Mucosa of descending colon (tissue), 3 donors: ENCODE data around the gene NBAS. TPM values are rescaled to one million over a fixed set of nuclear protein-coding genes. Genes with fewer than 3 reads are reported as not detected.

Source experiments
- ATAC-seq: fragments of 200-7000 bp; cut with Tn5 transposase; one replicate; pipeline ENCODE4 v1.9.1; 2020; ENCODE audit warnings: mild to moderate bottlenecking, moderate library complexity
- DNase-seq, 3 donors: peaks; one replicate each; pipeline ENCODE4 v3.0.0-alpha.2; 2020
- H3K36me3 ChIP-seq: fragments of 200-600 bp; one replicate; pipeline ENCODE4 v1.8.0; 2021; ENCODE audit warnings: low read depth, mild to moderate bottlenecking
- H3K4me1 ChIP-seq: fragments of 200-600 bp; one replicate; pipeline ENCODE4 v1.8.0; 2021; ENCODE audit warnings: low read depth, mild to moderate bottlenecking
- H3K4me3 ChIP-seq: fragments of 200-600 bp; one replicate; pipeline ENCODE4 v1.8.0; 2021; ENCODE audit warnings: mild to moderate bottlenecking
- H3K9me3 ChIP-seq: fragments of 200-600 bp; one replicate; pipeline ENCODE4 v1.8.0; 2021; ENCODE audit warnings: mild to moderate bottlenecking
- CTCF ChIP-seq: fragments of 200-600 bp; IDR thresholded peaks from one replicate; pipeline ENCODE4 v1.8.0; 2022; ENCODE audit warnings: antibody characterized with exemption, mild to moderate bottlenecking
- intact Hi-C, 2 donors: fragments of 100-400 bp; cut with DNase I in 1 of 2; cut with micrococcal nuclease in 1 of 2; formaldehyde crosslinking; loops; one replicate each; pipeline versions ENCODE4 v1.11.0 to v1.11.1; 2022; cut with DNase I, micrococcal nuclease
- total RNA-seq, 3 donors: library from RNA; stranded (reverse); fragmentation: NEBNext Ultra II Directional in 2 of 3; extraction: Animal tissue kit (Norgen Biotek cat#: 25700) in 2 of 3; gene quantifications; one replicate each; pipeline versions ENCODE4 v1.2.1 to v1.2.4, GENCODE V29; 2021 to 2023
- donor health status: DM: no; HTN: no; CAD: no; lungs with moderate emphysema.
- donor health status: DM: no; HTN: no; CAD: no.
- donor health status: DM: no; HTN: yes; CAD: no.

Gene NBAS
- total RNA-seq, 3 donors from 2014 or later: 25.8 to 50.2 (median 32.8) TPM

GRCh38 chr2:15226661-15227060 lies 334.5 kb downstream of the NBAS start:
- H3K4me3 ChIP-seq: no peak overlapping the region
- intact Hi-C loops: no loop called here

DNA sequence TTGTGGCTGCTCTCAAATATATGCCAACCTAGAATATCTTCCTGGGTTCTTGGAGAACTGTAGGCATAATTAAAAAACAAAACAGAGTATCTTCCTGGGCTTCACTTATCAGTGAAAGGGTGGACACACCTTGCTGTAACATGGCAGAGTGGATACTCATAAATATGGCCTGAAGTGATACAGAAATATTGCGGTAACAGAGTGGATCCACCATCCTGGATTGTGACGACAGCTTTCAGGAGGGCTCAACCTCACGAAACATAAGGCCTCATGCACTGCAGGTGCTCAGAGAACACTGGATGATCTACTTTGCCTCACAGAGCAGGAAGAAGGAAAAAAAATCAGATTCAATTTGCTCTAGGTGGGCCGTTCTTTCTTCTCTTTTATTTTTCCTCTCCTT lies 336.0 kb downstream of the NBAS start:
- DNase-seq (no peak), ATAC-seq (no peak)
- Histone ChIP-seq H3K36me3 (no peaks in the 10 kb centered on the region), H3K9me3 (no peaks in the 10 kb centered on the region), H3K4me3 (no peak overlapping the region), H3K4me1 (no peaks in the 10 kb centered on the region)
- no peak for TF ChIP-seq CTCF
- intact Hi-C loops: no loop called here

More at GRCh38 chr2:15226661-15227060, 334.5 kb downstream of the NBAS start:
- ATAC-seq (no peak), DNase-seq (no peak)
- H3K36me3 ChIP-seq: no peaks in the 10 kb centered on the region
- TF ChIP-seq CTCF: no peak
- no peaks in the 10 kb centered on the region for H3K9me3 ChIP-seq
- no peaks in the 10 kb centered on the region for H3K4me1 ChIP-seq

GRCh38 chr2:15224641-15225040 lies 336.5 kb downstream of the NBAS start:
- DNase-seq (no peak), ATAC-seq (no peak)
- no peak overlapping the region for H3K4me3 ChIP-seq
- intact Hi-C loops: no loop called here
- H3K4me1 ChIP-seq: no peaks in the 10 kb centered on the region
- no peak for TF ChIP-seq CTCF
- H3K9me3 ChIP-seq: no peaks in the 10 kb centered on the region
- H3K36me3 ChIP-seq: no peaks in the 10 kb centered on the region

GRCh38 chr2:15223887-15224286 lies 337.2 kb downstream of the NBAS start:
- H3K4me3 ChIP-seq: no peak overlapping the region
- TF ChIP-seq CTCF: no peak
- H3K4me1 ChIP-seq: no peaks in the 10 kb centered on the region
- ATAC-seq (no peak), DNase-seq (no peak)
- no peaks in the 10 kb centered on the region for H3K9me3 ChIP-seq
- intact Hi-C loops: no loop called here
- H3K36me3 ChIP-seq: no peaks in the 10 kb centered on the region

DNA sequence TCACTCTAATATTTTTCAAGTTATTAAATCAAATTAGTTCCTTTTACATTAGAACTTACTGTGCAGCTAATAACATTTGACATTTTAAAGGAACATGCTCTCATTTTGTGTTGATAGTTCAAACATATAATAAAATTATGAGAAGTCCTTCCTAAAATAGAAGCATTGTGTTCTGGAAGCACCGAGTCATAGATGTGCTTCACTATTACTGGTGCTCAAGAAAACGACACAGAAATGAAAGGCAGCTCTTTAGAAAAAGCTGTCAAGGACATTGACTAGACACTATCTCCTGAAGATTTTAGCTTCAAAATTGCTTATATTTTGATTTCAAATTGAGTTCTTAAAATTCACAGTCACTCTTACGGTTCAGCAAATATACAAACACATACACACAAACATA lies 338.3 kb downstream of the NBAS start:
- Histone ChIP-seq H3K9me3 (no peaks in the 10 kb centered on the region), H3K4me3 (no peak overlapping the region), H3K36me3 (no peaks in the 10 kb centered on the region), H3K4me1 (no peaks in the 10 kb centered on the region)
- no peak for ATAC-seq
- DNase-seq: no peak
- TF ChIP-seq CTCF: no peak
- intact Hi-C loops: no loop called here

DNA sequence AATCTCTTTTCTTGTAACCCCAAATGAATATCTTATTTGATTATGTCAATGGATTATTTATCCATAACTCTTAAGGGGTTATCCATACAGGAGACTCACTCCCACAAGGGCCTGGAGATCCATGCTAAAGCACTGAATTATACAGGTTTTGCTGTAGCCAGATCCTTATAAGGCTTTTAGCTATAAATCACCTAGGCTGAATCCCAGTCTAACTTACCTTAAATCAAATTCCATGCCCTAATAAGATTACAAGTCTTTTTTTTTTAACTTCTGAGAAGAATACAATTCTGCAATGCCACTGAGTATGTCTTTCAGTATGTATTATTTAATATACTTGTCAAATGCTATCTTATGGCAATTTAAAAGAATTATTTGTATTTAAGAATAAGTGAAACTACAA lies 340.5 kb downstream of the NBAS start:
- ATAC-seq (no peak), DNase-seq (no peak)
- Histone ChIP-seq H3K9me3 (no peaks in the 10 kb centered on the region), H3K4me3 (no peak overlapping the region), H3K4me1 (no peaks in the 10 kb centered on the region), H3K36me3 (no peaks in the 10 kb centered on the region)
- intact Hi-C loops: no loop called here
- no peak for TF ChIP-seq CTCF
